Fibroblast of upper back skin (primary cell): ENCODE data around the gene GAMT.
"Not testable (repeated sequence)": the region's sequence is repeated elsewhere in the genome, so short reads cannot be mapped to it uniquely, and the experiment has no call there.

Experiments
- DNase-seq: peaks from one replicate; pipeline ENCODE4 v3.0.0-alpha.2; 2013

GAMT gene

GRCh38 chr19:1401138-1401888 lies at the start of gene GAMT:
GAMT (minus strand) TSS chr19:1401542; CDS start chr19:1401476, 66 bp downstream.
- peak; percentile 31 for DNase-seq

GRCh38 chr19:1449467-1450442 lies 48.4 kb upstream of the GAMT start, which contains the start of gene APC2:
APC2 (plus strand) TSS chr19:1450121; CDS start chr19:1453002, 2,881 bp downstream.
- DNase-seq = peak; percentile 72

GRCh38 chr19:1447944-1448343 lies 46.6 kb upstream of the GAMT start:
- no peak for DNase-seq

GRCh38 chr19:1447504-1447903 lies 46.2 kb upstream of the GAMT start:
- DNase-seq = no peak

- no peak for DNase-seq
Observed at GRCh38 chr19:1446713-1447481, 45.6 kb upstream of the GAMT start.

GRCh38 chr19:1445932-1446712 lies 44.8 kb upstream of the GAMT start:
- DNase-seq = peak; percentile 19

GRCh38 chr19:1445185-1445931 lies 44.0 kb upstream of the GAMT start:
- DNase-seq = peak; percentile 38

- no peak for DNase-seq
Observed at GRCh38 chr19:1441677-1442438, 40.5 kb upstream of the GAMT start.

- DNase-seq = no peak
Observed at GRCh38 chr19:1441022-1441426, 39.7 kb upstream of the GAMT start.

GRCh38 chr19:1440418-1440801 lies 39.1 kb upstream of the GAMT start:
- no peak for DNase-seq

GRCh38 chr19:1439525-1440417 lies 38.4 kb upstream of the GAMT start:
- DNase-seq = not testable (repeated sequence)

GRCh38 chr19:1438933-1439354 lies 37.6 kb upstream of the GAMT start:
- DNase-seq = no peak

- DNase-seq = peak; percentile 92
Observed at GRCh38 chr19:1438035-1438932, 36.9 kb upstream of the GAMT start, which contains the start of gene RPS15. RPS15 (plus strand) TSS chr19:1438396; CDS start chr19:1438426, 30 bp downstream.

- no peak for DNase-seq
Observed at GRCh38 chr19:1437609-1438008, 36.3 kb upstream of the GAMT start.

GRCh38 chr19:1435378-1435989 lies 34.1 kb upstream of the GAMT start:
- no peak for DNase-seq

- DNase-seq = no peak
Observed at GRCh38 chr19:1434577-1435060, 33.3 kb upstream of the GAMT start.

- DNase-seq = no peak
Observed at GRCh38 chr19:1434040-1434366, 32.7 kb upstream of the GAMT start.
